ENCODE measurements around the gene CRABP2. TPM values are rescaled to one million over a fixed set of nuclear protein-coding genes. Genes with fewer than 3 reads are reported as not detected.

Gene CRABP2
- total and polyA plus RNA-seq, 11 donors = 0.46 to 11.4 (median 1.4) TPM; not detected in 3

- intact Hi-C loops (cut with DNase I) = loop anchor here in 4 of 10 donors (1.0 to 5.0 kb wide), 4 partner anchors 14 to 250 kb away; partner anchors contain the start of genes PRCC (in 3 of the 4) and MEF2D (in 1 of the 4)
Measured at GRCh38 chr1:156751757-156752481, 46.5 kb upstream of the CRABP2 start.

GRCh38 chr1:156751451-156751756 is 46.0 kb upstream of the CRABP2 start, which contains the start of gene HDGF:
HDGF (minus strand) TSS chr1:156751675; CDS start chr1:156751429, 246 bp downstream.
- WGBS, 4 donors = 0 to 1% (median 0%) methylated on average over 25 to 48 of the region's 48 CpGs
- H3K27ac ChIP-seq = peak within 1 kb of the TSS; percentile 96 to 100 (median 99)
- H3K9me3 ChIP-seq = no peaks in the 10 kb centered on the region
- peak within 1 kb of the TSS; percentile 72 to 100 (median 96) for H3K4me3 ChIP-seq
- TF ChIP-seq POLR2A (IDR thresholded peaks at IDR 0.05) (no peak), CTCF (IDR thresholded peaks at IDR 0.05) (no peak)
- DNase-seq (no peak), ATAC-seq (no peak)
- intact Hi-C loops (cut with DNase I) = loop anchor here in 1 of 10 donors (1.0 to 5.0 kb wide), 2 partner anchors 16 to 249 kb away; partner anchors contain the start of genes MEF2D and PRCC
- H3K36me3 ChIP-seq = no peaks in the 10 kb centered on the region
- peaks cover 17 to 63% (median 48%) of the 10 kb centered on the region in 12 donors for H3K4me1 ChIP-seq
- H3K27me3 ChIP-seq = no peaks in the 10 kb centered on the region

More at GRCh38 chr1:156751757-156752481, 46.5 kb upstream of the CRABP2 start:
- no peaks in the 10 kb centered on the region for H3K9me3 ChIP-seq
- peaks cover 17 to 58% (median 44%) of the 10 kb centered on the region in 12 donors for H3K4me1 ChIP-seq
- TF ChIP-seq CTCF (IDR thresholded peaks at IDR 0.05) (peak in 1 of 12 donors; percentile 36), POLR2A (IDR thresholded peaks at IDR 0.05) (peak in 1 of 2 donors; percentile 73)
- H3K4me3 ChIP-seq = peak overlapping the region; percentile 72 to 100 (median 96)
- H3K36me3 ChIP-seq = no peaks in the 10 kb centered on the region
- peak overlapping the region; percentile 96 to 100 (median 99) for H3K27ac ChIP-seq
- ATAC-seq (peak; percentile 72 to 89 (median 82)), DNase-seq (peak; percentile 98 to 99 (median 99))
- WGBS, 4 donors = 0 to 1% (median 1%) methylated on average over 12 to 68 of the region's 68 CpGs
- H3K27me3 ChIP-seq = no peaks in the 10 kb centered on the region

- peak; percentile 54 to 81 (median 66) for DNase-seq
- peak in 1 of 4 donors; percentile 12 for ATAC-seq
- Histone ChIP-seq H3K27me3 (no peaks in the 10 kb centered on the region), H3K4me1 (peaks cover 22 to 68% (median 53%) of the 10 kb centered on the region in 12 donors), H3K27ac (peak overlapping the region; percentile 96 to 100 (median 99)), H3K9me3 (no peaks in the 10 kb centered on the region), H3K4me3 (peak overlapping the region; percentile 72 to 100 (median 96)), H3K36me3 (no peaks in the 10 kb centered on the region)
- 0 to 1% (median 0%) methylated on average over 45 to 64 of the region's 64 CpGs for WGBS, 4 donors
- intact Hi-C loops (cut with DNase I) = loop anchor here in 1 of 10 donors (1.0 to 5.0 kb wide), 2 partner anchors 16 to 249 kb away; partner anchors contain the start of genes MEF2D and PRCC
- no peak for TF ChIP-seq POLR2A (IDR thresholded peaks at IDR 0.05)
- peak in 4 of 12 donors; percentile 3 to 11 (median 6) for TF ChIP-seq CTCF (IDR thresholded peaks at IDR 0.05)
Measured at GRCh38 chr1:156750711-156751450, 45.5 kb upstream of the CRABP2 start.

All from heart left ventricle (tissue), 16 donors.